Hepatic stellate cell (primary cell): ENCODE data around the gene ZNF691.
A peak's percentile ranks its signal among the peaks of the same experiment; 100 is the strongest.
"Not testable (repeated sequence)": the region's sequence is repeated elsewhere in the genome, so short reads cannot be mapped to it uniquely, and the experiment has no call there.

Source experiments
- DNase-seq: peaks from one replicate; pipeline ENCODE4 v3.0.0; 2011; ENCODE audit warnings: low spot score

The ZNF691 gene

DNA sequence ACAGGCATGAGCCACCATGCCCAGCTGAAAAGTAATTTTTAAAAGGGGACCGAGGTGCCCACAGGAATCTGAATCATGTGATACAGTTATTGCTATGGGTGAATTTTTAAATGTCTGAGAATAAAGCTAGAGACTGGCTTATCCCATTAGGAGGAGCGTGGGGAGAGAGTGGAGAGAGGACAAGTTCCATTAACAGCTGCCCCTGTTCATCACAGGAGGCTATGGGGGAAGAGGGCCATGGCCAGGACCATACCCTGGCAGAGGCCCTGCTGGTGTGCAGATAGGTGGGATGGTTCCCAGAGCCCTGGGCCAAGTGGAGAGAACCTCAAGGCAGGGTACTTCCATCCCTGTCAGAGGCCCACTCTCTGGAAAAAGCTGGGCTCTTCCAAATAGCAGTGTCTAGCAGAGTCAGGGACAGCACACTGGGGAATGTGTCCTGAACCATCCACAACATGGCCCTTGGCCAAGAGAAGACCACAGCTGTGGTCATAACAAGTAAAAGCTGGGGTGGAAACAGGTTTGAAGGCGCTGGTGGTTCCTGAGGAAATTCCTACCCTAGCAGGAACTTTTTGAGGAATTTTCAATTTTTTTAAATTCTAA lies 13.7 kb upstream of the ZNF691 start:
- DNase-seq = no peak

DNA sequence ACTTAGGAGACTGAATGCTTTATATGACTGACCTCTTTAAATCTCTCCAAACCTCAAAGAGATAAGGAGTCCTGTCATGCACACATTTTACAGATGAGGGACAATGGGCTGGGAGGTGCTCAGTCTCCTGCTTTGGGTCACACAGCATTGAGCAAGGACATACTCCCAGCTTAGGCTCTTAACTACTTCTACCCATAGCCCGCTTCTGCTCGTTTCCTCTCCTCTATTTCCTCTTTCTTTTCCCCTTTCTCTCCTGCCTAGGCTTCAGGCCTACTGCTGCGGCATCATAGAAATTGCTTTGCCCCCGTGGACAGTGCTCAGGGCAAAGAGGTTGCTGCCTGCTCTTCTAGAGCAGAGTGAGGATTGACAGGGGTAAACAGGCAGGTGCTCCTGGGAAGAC lies 12.4 kb upstream of the ZNF691 start:
- DNase-seq = no peak

DNA sequence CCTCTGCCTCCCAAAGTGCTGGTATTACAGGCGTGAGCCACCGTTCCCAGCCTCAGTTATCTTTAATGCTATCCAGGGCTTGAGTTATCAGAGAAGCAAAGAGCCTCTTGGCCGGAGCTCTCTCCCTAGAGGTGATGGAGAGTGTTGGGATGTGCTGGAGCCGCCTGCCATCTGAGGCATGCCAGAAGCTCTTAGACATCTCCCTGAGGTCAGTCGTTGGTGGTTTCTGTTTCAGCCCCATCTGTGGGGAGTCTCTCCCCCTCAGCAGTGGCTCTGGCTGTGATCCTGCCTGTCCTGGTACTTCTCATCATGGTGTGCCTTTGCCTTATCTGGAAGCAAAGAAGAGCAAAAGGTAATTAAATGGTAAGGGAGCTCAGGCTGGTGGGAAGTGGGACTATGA lies 11.6 kb upstream of the ZNF691 start:
- no peak for DNase-seq

DNA sequence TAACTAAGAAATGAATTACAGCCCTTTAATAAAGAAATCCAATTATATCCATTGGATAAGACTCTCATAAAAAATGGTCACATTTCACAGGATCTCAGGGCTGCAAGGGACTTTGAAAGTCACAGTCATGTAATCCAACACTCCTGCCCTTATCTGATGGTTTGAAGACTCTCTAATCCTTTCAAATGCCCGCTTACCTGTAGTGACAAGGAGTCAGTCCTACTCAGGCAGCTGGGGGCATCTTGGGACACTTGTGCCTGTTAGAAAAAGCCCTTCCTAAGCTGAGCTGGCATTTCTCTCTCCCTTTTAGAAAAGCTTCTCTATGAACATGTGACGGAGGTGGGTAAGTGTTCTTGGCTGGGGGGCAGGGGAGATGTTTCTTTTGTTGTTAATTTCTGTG lies 11.0 kb upstream of the ZNF691 start:
- no peak for DNase-seq

DNA sequence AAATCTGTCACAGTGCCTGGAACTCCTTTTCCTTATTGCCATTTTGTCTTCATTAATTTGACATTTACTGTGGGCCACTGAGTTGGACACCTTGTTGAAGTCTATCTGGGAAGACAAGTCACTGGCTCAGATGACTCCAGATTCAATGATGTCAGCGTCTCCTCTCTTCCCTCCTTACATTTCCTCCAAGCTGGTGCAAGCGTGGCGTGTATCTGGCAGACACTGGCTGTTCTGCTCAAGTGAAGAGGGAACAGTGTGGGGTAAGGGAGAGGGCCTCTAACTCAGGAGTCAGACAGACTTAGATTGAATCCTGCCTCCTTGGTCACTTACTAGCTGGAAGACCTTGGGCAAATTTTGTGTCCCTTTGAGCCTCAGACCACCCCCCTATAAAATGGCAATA lies 8.7 kb upstream of the ZNF691 start:
- DNase-seq = no peak

DNA sequence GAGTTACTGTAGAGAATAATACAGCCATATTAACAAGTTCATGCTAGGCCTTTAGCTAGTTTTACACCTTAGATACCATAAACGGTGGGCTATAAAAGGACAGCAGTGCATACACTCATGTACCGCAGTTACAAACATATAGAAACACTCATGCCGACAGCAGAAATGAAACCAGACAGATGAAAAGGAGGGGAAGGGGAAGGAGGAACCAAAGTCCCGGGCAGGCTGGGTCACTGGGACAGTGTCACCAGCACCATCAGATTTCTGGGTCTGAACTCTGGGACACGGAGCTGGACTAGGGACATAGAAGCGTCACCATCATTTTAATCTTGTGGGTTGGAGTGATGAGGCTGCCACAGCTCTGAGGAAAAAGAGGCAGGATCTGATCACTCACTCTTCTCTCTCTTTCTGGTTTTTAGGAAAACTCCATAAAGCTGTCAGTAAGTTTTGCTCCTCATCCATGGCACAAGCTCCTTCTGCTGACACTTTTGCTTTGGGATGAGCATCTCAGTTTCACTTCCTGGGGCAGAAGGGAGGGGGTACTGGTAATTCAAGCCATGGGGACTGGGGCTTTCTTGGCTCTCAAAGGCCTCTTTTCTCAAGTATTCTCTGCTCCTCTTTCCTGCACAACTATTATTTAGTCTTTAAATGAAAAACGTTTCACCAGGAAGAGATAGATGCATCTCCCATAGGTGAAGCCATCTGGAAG lies 7.8 kb upstream of the ZNF691 start:
- DNase-seq = no peak

DNA sequence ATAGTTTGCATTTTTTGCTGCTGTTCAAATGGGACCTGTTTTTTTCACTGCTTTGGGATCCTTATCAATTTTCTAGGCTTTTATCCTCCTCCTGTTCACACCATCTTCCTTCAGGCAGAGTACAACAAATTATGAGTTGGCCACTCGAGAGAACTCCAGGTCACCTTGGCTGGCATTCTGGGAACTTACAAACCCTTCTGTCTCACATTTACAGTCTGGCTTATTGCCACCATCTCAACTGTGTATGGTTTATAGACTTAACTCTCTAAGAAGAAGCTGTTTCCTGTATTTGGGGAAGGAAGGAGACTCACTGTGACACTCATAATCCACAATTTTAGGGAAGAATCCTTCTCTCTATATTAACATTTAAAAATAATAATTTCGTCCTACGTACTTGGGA lies 5.4 kb upstream of the ZNF691 start:
- no peak for DNase-seq

DNA sequence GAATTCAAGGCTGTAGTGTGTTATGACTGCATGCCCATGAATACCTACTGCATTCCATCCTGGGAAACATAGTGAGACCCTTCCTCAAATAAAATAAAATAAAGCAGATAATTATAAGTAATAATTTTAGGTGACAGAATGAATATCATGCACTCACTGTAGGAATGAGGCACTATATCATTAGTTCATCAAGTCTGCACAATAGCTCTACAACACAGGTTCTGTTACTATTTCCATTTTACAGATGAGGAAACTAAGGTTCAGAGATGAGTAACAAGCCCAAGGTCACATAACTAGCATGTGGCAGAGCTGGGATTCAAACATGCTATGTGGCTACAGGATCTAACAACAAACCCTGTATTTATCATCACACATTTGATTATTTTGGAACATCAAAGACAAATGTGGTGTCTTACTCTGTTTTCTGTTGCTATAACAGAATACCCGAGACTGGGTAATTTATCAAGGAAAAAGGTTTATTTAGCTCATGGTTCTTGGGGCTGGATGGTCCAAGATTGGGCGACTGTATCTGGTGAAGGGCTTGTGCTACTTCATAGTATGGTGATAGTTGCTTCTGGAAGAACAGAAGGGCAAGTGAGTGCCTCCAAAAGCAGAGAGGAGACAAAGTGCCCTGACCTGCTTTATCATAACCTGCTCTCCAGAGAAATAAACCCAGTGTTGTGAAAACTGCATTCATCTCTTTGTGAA lies 4.8 kb upstream of the ZNF691 start:
- DNase-seq = no peak

DNA sequence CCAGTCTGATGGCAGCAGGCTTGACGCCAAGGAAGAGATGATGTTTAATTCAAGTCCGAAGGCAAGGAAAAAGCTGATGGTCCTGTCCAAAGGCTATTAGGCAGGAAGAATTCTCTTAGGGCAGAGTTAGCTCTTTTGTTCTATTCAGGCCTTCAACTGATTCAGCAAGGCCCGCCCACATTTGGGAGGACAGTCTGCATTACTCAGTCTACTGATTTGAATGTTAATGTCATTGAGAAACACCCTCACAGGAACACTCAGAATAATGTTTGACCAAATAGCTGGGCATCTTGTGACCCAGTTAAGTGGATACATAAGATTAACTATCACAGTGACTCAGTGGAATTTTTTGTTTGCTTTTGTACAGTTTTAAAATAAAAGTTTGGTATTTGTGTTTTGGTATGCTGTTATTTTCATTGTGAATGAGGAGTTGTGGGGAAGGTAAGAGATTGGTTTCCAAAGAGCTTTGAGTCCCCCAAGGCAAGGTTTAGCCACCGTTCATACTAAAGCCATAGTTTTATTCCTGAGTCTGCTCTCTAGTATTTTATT lies 1.7 kb upstream of the ZNF691 start:
- DNase-seq = no peak

DNA sequence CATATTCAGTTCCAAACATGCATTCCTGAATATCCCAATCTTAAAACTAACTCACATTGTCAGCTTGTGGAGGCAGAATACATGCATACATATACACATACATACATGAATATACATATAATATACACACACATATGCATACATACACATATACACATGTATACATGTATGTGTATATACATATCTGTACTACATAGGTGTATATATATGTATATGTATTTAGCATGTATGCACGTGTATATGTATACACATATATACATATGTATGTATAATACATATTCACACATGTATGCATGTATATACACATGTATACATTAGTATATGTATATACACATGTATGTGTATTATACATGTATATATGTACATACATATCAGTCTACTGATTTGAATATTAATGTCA lies 1.2 kb upstream of the ZNF691 start:
- DNase-seq = no peak

DNA sequence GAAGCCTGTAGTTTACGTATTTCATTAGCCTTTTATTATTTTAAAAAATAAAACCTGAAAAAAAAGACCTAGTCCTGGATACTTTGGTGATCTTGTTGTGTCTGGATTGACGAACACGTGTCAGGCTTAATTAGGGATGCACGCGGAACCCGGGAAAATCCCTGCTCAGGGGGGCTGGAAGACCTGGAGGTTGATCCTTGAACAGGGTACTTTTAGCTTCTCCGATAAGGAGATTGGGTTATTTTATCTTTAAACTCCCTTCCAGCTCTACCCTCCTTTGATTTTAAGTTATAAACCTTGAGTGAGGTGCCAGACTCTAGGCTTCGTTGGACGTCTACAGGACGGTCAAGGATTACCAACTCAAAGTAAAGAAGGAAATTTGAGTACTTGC lies 552 bp upstream of the ZNF691 start:
- DNase-seq = no peak

DNA sequence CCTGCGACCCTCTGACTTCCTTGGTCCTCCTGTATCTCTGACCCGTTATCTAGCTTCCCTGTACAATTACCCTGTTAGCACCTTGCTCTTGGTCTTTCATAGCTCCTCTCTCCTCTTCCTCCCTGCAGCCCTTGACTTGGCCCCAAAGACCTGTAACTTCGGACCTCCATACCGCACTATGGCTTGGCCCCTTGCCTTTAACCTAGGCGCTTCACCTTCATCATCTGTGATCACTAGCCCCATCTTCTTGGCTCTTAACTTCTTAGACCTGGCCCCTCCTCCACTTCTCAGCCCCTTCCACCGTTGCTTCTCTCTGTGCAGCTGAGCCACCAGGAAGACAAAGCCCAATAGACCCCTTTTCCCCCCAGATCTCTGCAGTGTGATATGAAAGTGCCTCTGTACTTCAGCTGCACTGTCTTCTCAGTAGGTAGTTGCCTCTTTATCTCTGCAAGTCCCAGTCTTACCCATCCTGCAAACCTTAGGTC lies 740 bp downstream of the ZNF691 start:
- DNase-seq = no peak

DNA sequence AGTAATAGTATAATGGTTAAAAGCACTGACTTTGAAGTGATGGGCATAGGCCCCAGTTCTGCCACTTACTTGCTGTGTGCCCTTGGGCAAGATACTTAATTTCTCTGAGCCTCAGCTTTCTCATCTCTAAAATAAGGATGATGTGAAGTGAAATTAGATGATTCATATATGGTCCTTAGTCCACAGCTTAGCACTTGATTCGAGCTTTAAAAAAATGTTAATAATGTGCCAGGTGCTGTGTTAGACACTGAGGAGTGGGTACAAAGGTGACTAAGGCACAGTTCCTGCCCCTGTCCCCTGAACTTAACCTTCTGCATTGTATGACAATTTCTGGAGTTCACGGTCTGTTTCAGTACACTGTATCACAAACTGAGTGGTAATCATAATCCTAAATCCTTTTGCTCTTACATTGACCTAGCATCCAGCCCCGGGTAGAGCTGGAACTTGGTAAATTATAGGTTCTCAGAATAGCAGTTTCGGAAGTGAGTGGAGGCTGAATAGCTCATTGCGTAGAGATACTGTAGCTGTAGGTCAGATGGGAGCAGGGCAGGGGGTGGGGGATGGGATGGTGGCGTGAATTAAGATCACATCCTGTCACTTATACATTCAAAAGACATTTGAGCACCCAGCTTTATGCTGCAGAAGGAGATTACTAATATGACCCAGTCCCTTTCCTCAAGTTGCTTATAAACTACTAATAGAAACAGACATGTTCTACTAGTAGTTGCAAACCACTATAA lies 1.5 kb downstream of the ZNF691 start:
- no peak for DNase-seq

DNA sequence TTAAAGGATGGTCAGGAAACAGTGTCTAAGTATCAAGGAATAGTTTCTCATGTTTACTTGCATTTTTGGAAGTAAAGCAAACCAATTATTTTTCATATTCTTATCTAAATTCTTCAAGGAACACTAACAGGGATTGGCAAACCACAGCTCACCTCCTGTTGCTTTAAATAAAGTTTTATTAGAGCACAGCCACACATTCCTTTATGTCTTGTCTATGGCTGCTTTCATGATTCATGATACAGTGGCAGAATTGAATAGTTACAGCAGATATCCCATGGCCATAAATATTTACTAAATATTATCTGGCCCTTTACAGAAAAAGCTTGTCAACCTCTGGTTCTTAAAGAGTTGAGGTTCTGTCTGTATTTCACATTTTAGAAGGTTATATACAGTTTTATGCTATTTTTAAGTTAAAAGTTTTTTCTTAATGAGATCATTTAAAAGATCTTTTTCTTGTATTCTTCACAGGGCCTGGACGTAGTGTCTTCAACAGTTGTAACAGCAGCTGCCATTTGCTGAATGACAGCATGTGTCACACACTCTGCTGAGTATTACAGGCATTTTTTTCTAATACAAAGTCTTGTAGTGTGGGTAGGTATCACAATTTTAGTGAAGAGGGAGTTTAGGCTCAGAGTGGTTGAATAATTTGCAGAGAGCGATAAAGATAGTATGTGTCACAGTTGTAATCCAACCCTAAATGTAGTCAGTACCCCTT lies 2.6 kb downstream of the ZNF691 start:
- DNase-seq = no peak

DNA sequence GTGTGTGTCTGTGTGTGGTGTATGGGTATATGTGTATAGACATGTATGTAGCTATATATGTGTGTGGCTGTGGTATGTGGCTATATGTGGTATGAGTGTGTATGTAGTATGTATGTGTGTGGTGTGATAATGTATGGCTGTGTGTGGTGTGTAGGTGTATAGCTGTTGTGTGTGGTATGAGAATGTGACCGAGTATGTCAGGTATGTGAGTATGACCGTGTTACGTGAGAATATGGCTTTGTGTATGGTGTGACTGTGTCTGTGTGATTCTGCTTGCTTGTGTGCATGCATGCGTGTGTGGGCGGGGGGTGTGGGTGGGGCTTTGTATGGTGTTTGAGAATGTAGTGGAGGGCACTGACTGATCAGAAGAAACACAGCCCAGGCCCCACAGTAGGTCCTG lies 3.5 kb downstream of the ZNF691 start:
- no peak for DNase-seq

DNA sequence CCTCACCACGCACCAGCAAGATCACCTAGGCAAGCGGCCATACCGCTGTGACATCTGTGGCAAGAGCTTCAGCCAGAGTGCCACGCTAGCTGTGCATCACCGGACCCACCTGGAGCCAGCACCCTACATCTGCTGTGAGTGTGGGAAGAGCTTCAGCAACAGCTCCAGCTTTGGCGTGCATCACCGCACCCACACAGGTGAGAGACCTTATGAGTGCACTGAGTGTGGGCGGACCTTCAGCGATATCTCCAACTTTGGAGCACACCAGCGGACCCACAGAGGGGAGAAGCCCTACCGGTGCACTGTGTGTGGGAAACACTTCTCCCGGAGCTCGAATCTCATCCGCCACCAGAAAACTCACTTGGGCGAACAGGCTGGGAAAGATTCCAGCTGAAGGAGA lies 5.0 kb downstream of the ZNF691 start:
- DNase-seq = no peak

DNA sequence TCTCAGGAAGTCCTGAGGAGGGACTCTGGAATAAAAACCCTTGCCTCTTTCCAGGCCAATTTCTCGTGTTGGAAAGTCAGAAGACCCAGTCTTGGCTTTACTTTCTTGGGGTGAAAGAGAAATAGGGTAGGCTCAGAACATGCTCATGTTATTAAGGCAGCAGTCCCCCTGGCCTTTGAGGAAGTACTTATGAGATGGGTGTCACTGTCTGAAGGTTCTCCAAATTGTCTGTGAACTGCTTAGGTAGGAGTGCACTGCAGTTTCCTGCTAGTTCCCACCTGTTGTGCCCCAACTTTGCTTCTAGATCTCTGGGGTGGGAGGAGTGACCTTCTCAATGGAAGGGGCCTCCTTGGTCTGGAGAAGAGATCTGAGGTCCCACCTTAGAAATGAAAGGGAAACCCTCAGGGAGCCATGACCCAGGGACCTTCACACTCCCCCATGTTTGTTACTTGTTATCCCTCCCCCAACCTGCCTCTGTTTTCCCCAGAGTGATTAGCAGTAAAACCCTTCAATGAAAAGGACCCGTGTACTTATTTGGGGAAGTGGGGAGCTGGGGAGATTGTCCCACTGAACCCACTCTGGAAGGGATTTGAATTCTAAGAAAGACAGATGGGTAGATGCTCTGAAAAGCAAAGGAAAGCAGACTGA lies 5.7 kb downstream of the ZNF691 start:
- no peak for DNase-seq

DNA sequence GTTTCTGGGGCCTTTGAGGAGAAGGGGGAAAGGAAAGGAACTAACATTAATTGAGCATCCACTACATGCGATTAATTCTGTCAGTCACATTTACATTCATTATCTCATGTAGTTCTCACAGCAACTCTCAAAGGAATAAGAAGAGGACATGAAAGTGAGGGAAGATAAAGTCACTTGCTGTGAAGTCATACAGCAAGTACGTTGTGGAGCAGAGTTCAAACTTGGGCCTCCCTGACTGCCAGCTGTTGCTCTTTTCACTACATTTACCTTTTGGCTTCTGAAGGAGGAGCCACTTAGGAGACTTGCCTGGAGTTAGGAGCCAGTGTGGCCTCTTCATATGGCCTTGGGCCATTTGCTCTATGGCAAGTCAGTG lies 6.2 kb downstream of the ZNF691 start:
- DNase-seq = peak; percentile 22

DNA sequence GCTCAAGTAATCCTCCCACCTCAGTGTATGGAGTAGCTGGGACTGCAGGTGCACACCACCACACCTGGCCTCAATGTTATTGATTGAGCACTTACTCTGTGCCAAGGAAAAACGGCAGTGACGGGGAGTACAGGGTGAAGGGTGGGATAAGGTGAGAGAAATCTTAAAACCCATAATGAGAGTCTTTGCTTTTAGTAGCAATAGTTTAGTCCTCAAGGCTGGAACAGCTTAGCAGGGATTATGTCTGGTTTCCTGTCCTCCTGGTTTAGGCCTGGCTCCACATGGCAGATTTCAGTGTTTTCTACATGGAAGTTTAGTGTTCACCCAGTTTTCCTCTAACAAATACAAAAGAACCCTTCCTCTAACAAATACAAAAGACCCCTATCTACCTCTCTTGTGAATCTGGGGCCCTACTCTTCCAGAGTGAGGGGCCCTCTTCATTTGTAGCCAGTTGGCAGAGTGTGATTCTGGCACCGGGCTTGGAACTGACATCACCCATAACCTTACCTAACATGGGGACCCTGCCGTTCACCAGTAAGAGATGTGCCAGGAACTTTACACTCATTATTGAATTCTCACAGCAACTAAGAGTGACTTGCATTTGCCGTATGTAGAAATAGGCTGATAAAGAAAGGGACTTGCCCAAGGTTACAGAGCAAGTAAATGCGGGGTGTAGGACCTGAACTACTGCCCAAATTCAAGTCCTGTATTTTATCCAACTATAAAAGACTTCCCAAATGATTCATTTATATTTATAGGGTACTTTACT lies 6.9 kb downstream of the ZNF691 start:
- no peak for DNase-seq

DNA sequence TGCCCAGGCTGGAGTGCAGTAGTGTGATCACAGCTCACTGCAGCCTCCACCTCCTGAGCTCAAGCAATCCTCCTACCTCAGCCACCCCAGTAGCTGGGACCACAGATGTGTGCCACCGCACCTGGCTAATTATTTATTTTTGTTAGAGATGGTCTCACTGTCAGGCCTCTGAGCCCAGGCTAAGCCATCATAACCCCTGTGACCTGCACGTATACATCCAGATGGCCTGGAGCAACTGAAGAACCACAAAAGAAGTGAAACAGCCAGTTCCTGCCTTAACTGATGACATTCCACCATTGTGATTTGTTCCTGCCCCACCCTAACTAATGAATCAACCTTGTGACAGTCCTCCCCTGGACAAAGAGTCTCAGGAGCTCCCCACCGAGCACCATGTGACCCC lies 10.1 kb downstream of the ZNF691 start:
- DNase-seq = not testable (repeated sequence)

DNA sequence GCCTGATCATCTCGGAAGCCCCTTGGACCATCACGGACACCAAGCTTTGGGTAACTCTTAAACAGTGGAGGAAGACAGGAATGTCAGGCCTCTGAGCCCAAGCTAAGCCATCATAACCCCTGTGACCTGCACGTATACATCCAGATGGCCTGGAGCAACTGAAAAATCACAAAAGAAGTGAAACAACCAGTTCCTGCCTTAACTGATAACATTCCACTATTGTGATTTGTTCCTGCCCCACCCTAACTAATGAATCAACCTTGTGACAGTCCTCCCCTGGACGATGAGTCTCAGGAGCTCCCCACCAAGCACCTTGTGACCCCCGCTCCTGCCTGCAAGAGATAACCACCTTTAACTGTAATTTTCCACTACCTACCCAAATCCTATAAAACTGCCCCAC lies 13.0 kb downstream of the ZNF691 start:
- DNase-seq = not testable (repeated sequence)
